Muscle layer of colon (tissue), 2 donors: Measurements from ENCODE around the gene ERCC1.
A peak's percentile ranks its signal among the peaks of the same experiment; 100 is the strongest.

Experiments
- H3K27ac ChIP-seq: one replicate; pipeline ENCODE4 v1.7.0; 2013; ENCODE audit warnings: low read depth, mild to moderate bottlenecking, low read length, moderate library complexity
- H3K27me3 ChIP-seq, 2 donors: one replicate each; pipeline ENCODE4 v1.7.0; 2013; ENCODE audit warnings: low read length in 2 of 2, mild to moderate bottlenecking in 2 of 2; ENCODE audit not compliant: insufficient read depth in 2 of 2, control insufficient read depth in 1 of 2
- H3K36me3 ChIP-seq: one replicate; pipeline ENCODE4 v1.7.0; 2013; ENCODE audit warnings: mild to moderate bottlenecking, low read length; ENCODE audit not compliant: insufficient read depth
- H3K4me1 ChIP-seq: one replicate; pipeline ENCODE4 v1.7.0; 2013; ENCODE audit warnings: mild to moderate bottlenecking, low read length; ENCODE audit not compliant: insufficient read depth
- H3K4me3 ChIP-seq, 2 donors: one replicate each; pipeline ENCODE4 v1.7.0; 2013; ENCODE audit warnings: low read length in 2 of 2, low read depth in 1 of 2, mild to moderate bottlenecking in 1 of 2, moderate library complexity in 1 of 2
- H3K9ac ChIP-seq: one replicate; pipeline ENCODE4 v1.7.0; 2013; ENCODE audit warnings: low read length
- H3K9me3 ChIP-seq: one replicate; pipeline ENCODE4 v1.7.0; 2013; ENCODE audit warnings: mild to moderate bottlenecking, low read length
- donor health status: abdominal sarcoma.
- donor health status: Adenocarcinoma of cecum.

ERCC1 gene

DNA sequence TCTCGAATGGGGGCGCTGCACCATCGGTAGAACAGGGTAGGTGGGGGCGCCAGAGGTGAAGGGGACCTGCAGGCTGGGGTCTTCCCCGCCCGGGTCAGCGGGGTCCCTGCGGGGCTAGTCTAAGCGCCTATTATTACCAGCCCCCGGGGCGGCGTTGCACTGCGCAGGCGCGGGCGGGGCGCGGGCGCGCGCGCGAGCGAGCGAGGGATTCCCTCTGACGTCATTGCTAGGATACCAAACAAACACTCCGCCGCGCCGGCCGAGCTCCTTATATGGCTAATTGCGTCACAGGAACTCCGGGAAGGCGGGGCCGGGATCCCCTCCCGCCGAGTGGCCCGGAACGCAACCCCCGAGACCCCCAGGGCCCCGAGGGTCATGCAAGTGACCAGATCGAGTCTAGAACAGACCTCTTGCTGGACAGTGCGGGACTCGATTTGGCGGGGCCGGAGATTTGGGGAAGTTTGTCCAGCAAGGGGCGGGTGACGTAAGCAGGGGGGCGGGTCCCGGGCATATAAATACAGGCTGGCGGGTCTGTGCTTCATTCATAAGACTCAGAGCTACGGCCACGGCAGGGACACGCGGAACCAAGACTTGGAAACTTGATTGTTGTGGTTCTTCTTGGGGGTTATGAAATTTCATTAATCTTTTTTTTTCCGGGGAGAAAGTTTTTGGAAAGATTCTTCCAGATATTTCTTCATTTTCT lies 43.9 kb upstream of the ERCC1 start, which contains the start of gene FOSB:
Gene FOSB (plus strand): TSS at position 541 of the 703 bp plus-strand sequence. CDS start 591 bp downstream, outside the sequence.
- Histone ChIP-seq H3K36me3 (peaks cover 10% of the 10 kb centered on the region), H3K27me3 (no peaks in the 10 kb centered on the region), H3K27ac (peak within 1 kb of the TSS; percentile 86), H3K9me3 (no peaks in the 10 kb centered on the region), H3K4me3 (peak within 1 kb of the TSS; percentile 63 to 91), H3K4me1 (peaks cover 24% of the 10 kb centered on the region), H3K9ac (peak within 1 kb of the TSS; percentile 89)

- Histone ChIP-seq H3K36me3 (peaks cover 6% of the 10 kb centered on the region), H3K9ac (peak overlapping the region; percentile 71), H3K27me3 (no peaks in the 10 kb centered on the region)
These were observed 43.4 kb upstream of the ERCC1 start for GRCh38 chr19:45467115-45467455.

GRCh38 chr19:45464852-45465441 lies 41.2 kb upstream of the ERCC1 start:
- H3K27me3 ChIP-seq = no peaks in the 10 kb centered on the region
- H3K4me1 ChIP-seq = peaks cover 17% of the 10 kb centered on the region
- no peak overlapping the region for H3K4me3 ChIP-seq
- no peak overlapping the region for H3K9ac ChIP-seq
- H3K36me3 ChIP-seq = no peaks in the 10 kb centered on the region
- no peak overlapping the region for H3K27ac ChIP-seq
- H3K9me3 ChIP-seq = no peaks in the 10 kb centered on the region

More at GRCh38 chr19:45467115-45467455, 43.4 kb upstream of the ERCC1 start:
- H3K4me3 ChIP-seq = peak overlapping the region; percentile 63 to 91
- H3K4me1 ChIP-seq = peaks cover 24% of the 10 kb centered on the region
- no peaks in the 10 kb centered on the region for H3K9me3 ChIP-seq
- H3K27ac ChIP-seq = no peak overlapping the region

GRCh38 chr19:45464274-45464673 lies 40.6 kb upstream of the ERCC1 start:
- Histone ChIP-seq H3K4me1 (peaks cover 14% of the 10 kb centered on the region), H3K36me3 (no peaks in the 10 kb centered on the region), H3K27ac (no peak overlapping the region), H3K27me3 (no peaks in the 10 kb centered on the region), H3K4me3 (no peak overlapping the region), H3K9me3 (no peaks in the 10 kb centered on the region), H3K9ac (no peak overlapping the region)

DNA sequence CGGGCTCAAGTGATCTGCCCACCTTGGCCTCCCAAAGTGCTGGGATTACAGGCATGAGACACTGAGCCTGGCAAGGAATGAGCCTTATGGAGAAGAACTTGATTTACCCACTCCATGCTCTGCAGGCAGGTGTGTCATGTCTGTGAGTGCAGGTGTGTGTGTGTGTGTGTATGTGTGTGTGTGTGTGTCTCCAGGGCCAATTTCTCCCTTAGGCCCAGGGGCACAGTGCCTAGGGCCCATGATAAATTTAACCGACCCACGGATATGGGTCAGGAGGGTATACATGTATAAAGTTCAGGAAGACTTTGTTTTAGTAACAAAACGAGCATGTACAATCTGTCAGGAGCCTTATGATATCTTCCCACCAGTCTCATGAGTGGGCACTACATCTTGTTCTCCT lies 39.5 kb upstream of the ERCC1 start:
- Histone ChIP-seq H3K27me3 (no peaks in the 10 kb centered on the region), H3K4me3 (no peak overlapping the region), H3K36me3 (no peaks in the 10 kb centered on the region), H3K9ac (no peak overlapping the region), H3K27ac (no peak overlapping the region), H3K9me3 (no peaks in the 10 kb centered on the region), H3K4me1 (peaks cover 9% of the 10 kb centered on the region)

GRCh38 chr19:45462174-45462573 lies 38.5 kb upstream of the ERCC1 start:
- H3K4me3 ChIP-seq = no peak overlapping the region

DNA sequence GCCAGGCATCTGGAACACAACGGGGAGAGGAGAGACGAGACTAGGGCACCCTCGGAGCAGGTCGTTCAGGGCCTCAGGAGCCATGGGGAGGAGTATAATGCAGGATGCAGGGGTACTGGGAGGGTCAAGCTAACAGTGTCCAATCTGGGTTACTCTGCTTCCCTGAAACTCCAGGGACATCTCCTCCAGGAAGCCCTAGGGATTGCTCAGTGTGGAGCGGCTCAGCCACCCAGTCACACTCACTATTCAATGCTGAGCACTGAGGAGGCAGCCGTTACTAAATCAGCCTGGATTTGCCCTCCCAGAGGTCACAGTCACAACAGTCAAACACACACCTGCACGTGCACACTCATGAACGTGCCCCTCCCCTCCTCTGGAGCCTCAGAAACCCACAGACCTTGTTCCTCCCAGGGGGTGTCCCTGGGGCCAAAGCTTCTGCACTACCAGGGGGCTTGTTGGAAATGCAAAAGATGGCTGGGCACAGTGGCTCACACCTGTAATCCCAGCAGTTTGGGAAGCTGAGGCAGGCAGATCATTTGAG lies 37.2 kb upstream of the ERCC1 start:
- no peak overlapping the region for H3K4me3 ChIP-seq
- H3K36me3 ChIP-seq = no peaks in the 10 kb centered on the region
- H3K27me3 ChIP-seq = no peaks in the 10 kb centered on the region
- no peaks in the 10 kb centered on the region for H3K9me3 ChIP-seq
- H3K9ac ChIP-seq = no peak overlapping the region
- H3K27ac ChIP-seq = no peak overlapping the region
- peaks cover 7% of the 10 kb centered on the region for H3K4me1 ChIP-seq

More at GRCh38 chr19:45462174-45462573, 38.5 kb upstream of the ERCC1 start:
- no peak overlapping the region for H3K9ac ChIP-seq
- no peak overlapping the region for H3K27ac ChIP-seq
- no peaks in the 10 kb centered on the region for H3K9me3 ChIP-seq
- no peaks in the 10 kb centered on the region for H3K27me3 ChIP-seq
- H3K36me3 ChIP-seq = no peaks in the 10 kb centered on the region
- H3K4me1 ChIP-seq = peaks cover 3% of the 10 kb centered on the region

- Histone ChIP-seq H3K9ac (no peak overlapping the region), H3K4me3 (no peak overlapping the region), H3K4me1 (peaks cover 18% of the 10 kb centered on the region), H3K36me3 (no peaks in the 10 kb centered on the region), H3K9me3 (no peaks in the 10 kb centered on the region), H3K27ac (no peak overlapping the region), H3K27me3 (no peaks in the 10 kb centered on the region)
These were observed 34.1 kb upstream of the ERCC1 start for GRCh38 chr19:45457776-45458175.

- no peak overlapping the region for H3K4me3 ChIP-seq
- no peaks in the 10 kb centered on the region for H3K9me3 ChIP-seq
- peak overlapping the region; percentile 27 for H3K9ac ChIP-seq
- no peaks in the 10 kb centered on the region for H3K27me3 ChIP-seq
- peaks cover 18% of the 10 kb centered on the region for H3K4me1 ChIP-seq
- H3K27ac ChIP-seq = no peak overlapping the region
- no peaks in the 10 kb centered on the region for H3K36me3 ChIP-seq
These were observed 32.7 kb upstream of the ERCC1 start for GRCh38 chr19:45456500-45456815.

DNA sequence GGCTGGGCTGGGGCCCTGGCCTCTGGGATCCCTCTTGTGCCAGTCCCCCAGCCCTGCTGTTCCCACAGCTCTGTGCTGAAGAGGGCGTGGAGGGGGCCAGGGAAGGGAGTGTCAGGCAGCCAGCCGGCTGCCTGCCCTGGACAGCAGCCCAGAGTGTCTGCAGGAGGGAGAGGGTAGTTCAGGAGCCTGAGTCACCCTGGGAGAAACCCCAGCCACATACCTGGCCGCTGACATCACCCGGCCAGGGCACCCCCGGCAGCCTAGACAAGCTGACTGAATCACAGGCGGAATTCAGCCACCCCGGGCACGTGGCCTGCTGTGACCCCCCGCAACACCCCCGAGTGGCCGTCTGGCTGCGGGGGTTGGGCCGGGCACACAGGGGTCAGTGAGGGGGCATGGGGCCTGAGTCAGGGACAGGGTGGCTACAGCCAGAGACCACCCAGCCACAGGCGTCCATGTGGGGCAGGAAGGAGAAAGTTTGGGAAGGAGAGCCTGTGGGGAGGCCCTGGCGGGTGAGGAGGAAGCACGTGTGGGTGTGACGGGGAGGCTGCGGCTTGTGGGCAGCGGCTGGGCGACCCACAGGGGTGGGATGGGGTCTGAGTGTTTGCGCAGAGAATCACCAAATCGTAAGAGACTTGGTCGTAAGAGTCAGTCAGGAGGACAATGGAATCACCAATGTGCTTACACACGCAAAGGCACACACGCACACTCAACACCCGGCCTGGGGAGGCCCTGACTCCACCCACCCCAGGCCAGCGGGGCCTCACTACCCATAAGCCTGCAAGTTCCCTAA lies 32.2 kb upstream of the ERCC1 start:
- Histone ChIP-seq H3K4me3 (no peak overlapping the region), H3K27ac (peak overlapping the region; percentile 61), H3K27me3 (no peaks in the 10 kb centered on the region), H3K9me3 (no peaks in the 10 kb centered on the region), H3K36me3 (no peaks in the 10 kb centered on the region), H3K4me1 (peaks cover 18% of the 10 kb centered on the region), H3K9ac (peak overlapping the region; percentile 27)

- Histone ChIP-seq H3K4me3 (no peak overlapping the region), H3K9ac (no peak overlapping the region), H3K27me3 (no peaks in the 10 kb centered on the region), H3K9me3 (no peaks in the 10 kb centered on the region), H3K36me3 (no peaks in the 10 kb centered on the region), H3K4me1 (peaks cover 30% of the 10 kb centered on the region), H3K27ac (no peak overlapping the region)
These were observed 28.2 kb upstream of the ERCC1 start for GRCh38 chr19:45451850-45452387.
